GM18858 (cell line): ENCODE data around the gene MICU2.

Source experiments
- ATAC-seq: cut with Tn5 transposase; IDR thresholded peaks from one replicate; pipeline ENCODE4 v1.9.1; 2021; ENCODE audit not compliant: unreplicated experiment

The MICU2 gene

DNA sequence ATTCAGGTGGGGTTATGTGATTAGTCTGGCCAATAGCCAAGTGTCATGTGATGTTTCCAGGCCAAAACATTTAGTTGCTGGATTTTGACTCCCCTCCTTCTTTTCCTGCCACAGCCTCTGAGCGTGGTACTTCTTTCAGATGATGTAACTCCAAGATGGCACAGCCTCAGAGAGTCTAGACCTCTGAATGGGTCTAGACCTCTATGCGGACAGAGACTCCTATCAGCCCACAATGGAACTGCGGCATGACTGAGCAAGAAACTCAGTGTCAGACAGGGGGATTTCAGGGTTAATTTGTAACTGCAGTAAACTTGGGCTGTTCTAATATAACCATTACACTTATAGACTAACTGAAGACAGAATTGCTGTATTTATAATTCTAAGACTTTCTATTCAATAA, 102.3 kb downstream of the MICU2 start:
- ATAC-seq, result no peak

- no peak for ATAC-seq
These were observed 117.6 kb downstream of the MICU2 start for GRCh38 chr13:21486322-21486721.

GRCh38 chr13:21483748-21484147, 120.2 kb downstream of the MICU2 start:
- ATAC-seq, result no peak

GRCh38 chr13:21481359-21481758, 122.6 kb downstream of the MICU2 start:
- no peak for ATAC-seq

- no peak for ATAC-seq
These were observed 124.8 kb downstream of the MICU2 start for GRCh38 chr13:21478881-21479808.

GRCh38 chr13:21476893-21477472, 127.0 kb downstream of the MICU2 start:
- no peak for ATAC-seq

DNA sequence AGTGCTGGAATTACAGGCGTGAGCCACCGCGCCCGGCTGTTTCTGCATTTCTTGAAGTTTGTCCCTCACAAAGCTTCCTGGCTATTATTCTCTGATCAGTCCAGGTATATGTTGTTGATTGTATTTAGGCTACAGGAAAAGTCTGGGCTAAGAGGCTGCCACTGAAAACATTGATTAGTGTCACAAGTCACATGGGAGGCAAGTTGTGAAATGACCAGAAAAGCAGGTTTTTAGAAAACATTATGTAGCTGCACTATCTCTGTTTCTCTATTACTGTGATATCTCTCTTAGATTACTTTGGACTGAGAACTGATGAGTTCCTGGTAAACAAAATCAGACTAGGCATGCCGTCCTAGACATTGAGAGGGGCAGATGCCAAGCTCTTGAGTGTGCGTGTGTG, 128.9 kb downstream of the MICU2 start:
- no peak for ATAC-seq

DNA sequence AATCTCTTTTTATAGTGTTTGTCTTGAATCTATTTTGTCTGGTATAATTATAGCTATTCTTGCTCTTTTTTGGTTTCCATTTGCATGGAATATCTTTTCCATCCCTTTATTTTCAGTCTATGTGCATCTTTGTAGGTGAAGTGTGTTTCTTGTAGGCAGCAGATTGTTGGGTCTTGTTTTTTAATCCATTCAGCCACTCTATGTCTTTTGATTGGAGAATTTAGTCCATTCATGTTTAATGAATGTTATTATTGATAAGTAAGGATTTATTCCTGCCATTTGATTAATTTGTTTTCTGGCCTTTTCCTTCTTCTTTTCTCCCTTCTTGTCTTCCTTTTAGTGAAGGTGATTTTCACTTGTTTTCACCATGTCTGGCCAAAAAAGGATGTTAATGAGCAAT, 133.2 kb downstream of the MICU2 start:
- ATAC-seq, result no peak

DNA sequence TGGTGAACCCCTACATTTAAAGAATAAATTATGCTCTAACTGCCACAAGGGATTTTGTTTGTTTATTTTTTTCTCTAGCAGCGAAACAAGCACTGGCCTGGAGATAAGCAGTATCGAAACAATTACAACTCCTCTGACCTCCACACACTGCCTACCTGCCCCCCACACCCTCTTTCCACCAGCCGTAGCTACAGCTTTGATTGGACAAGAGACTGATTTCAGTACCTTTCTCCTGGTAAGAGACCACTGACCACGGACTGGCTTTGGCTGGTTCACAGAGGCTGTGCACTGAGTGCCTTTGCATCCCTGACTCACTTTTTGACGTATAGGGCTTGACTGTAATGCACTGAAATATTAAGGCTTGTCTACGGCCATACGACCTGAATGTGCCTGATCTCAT, 137.4 kb downstream of the MICU2 start:
- ATAC-seq, result no peak

GRCh38 chr13:21465710-21466160, 138.2 kb downstream of the MICU2 start:
- no peak for ATAC-seq

DNA sequence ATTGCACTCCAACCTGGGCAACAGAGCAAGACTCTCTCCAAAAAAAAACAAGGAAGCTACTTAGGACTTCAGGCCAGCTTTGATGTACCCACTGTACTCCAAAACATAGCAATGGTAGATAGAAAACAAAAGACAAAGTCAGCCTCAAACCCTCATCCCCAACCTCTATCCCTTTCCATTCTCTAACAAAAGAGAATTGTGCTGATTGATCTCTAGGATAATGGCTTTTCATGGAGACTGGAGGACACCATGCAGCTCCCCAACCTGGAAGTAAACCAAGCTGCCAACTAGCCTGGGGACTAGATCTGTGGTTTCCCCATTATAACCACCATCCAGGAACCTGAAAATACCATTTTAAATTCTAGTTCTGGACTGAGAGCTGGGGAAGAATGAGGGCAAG, 140.5 kb downstream of the MICU2 start:
- ATAC-seq, result no peak

- no peak for ATAC-seq
These were observed 142.8 kb downstream of the MICU2 start for GRCh38 chr13:21461131-21461530.

DNA sequence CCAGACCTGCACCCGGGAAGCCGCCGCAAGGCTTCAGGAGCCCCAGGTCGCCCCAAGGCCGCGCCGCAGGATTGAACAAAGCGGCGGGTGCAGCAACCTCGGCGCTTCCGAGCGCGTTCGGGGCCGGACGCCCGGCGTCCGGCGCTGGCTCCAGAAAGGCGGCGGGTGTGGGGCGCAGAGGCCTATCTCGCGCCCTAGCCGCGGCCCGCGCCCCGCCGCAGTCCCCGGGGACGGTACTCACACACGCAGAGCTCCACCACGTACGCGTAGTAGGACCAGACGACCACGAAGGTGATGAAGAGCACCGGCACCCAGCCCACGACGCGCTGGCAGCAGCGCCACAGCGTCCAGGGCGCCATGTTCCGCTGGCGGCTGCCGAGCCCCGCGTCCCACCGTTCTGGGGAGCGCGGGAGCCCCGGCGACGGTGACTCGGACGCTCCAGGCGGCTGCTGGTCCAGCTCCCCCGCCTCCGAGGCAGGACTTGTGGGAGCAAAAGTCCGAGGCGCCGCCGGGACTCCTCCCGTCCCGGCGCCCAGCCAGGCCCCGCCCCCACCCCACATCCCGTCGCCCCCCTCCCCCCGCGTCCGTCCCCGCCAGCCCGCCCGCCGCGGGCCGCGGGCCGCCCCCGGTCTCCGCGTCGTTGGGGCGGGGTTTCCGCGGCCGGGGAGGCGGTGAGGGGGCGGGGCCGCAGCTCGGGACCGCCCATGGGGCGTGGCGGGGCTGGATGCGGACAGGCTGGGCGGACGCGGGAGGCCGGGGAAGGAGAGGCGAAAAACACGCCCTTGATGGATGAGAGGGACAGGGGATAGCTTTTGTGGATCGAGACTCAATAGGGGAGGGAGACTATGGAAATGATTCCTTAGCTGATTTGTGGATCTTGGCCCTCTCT, 144.9 kb downstream of the MICU2 start, which contains the start of gene ZDHHC20:
Gene ZDHHC20, minus strand, starts transcription at position 491 of the 889 bp plus-strand sequence. Its CDS starts 132 bp downstream, at position 359.
- peak; percentile 62 for ATAC-seq

DNA sequence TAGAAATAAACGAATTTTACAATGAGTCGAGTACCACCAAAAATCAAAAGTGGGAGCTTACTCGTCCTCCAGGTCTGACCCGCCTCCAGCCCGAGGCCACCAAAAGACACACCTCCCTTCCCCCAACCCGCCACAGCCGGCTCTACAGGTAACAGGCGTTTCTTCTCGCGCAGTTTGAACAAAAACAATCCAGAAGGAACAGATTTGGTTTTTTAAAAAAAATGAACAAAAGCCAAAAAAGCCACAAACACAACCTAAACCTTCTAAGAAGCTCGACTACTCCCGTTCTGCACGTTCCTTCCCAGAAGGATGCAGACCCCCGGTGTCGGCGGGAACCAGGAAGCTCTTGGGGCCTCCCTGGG, 145.5 kb downstream of the MICU2 start:
- ATAC-seq, result peak; percentile 26

- no peak for ATAC-seq
These were observed 150.4 kb downstream of the MICU2 start for GRCh38 chr13:21453387-21454081.

DNA sequence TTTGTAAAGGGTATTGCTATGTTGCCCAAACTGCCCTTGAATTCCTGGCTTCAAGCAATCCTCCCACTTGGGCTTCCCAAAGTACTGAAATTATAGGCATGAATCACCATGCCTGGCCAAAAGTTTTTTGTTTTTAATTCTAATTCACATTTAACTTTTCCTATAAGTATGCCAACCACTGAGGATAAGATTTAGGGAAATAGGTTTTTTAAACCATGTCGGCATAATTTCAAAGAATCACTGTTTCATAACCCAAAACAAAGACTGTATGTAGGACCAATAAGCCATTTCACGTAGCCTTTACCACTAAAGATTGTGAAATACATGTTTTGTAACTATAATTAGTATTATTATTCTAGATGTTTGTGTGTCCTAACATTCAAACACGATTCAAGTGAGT, 153.0 kb downstream of the MICU2 start:
- ATAC-seq, result no peak

GRCh38 chr13:21446656-21447055, 157.3 kb downstream of the MICU2 start:
- ATAC-seq, result no peak

DNA sequence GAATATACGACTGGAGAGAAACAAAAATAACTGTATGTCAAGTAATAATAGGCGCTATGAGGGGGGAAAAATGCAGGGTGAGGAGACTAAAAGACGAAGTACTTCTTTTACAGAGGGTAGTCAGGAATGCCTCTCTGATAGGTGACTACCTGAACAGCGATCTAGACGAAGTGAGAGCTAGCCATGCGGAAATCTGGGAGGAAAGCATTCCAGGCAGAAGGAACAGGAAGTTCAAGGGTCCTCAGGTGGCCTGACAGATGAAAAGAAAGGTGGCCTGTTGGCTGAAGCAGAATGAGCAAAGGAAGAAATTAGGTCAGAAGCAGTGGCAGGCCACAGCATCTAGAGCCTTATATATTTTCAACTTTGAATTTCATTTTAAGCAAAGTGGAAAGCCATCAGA, 158.2 kb downstream of the MICU2 start:
- ATAC-seq, result no peak

DNA sequence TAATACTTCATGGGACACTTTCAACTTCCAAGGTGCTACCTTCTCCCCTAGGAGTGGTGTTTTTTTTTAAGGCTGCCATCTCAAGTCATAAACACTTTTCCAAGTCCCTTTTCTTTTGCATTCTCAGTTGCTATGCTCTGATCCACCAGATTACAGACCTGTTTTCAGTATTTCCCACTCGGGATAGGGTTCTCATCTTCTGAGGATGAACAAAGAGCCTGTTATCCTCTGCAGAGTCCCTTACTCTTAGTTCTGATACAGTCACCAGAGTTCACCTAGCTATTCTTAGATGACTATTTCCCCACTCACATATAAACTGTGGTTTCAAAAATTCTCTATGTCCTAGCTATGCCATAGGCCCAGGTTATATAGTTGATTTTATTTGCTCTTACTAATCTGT, 160.8 kb downstream of the MICU2 start:
- no peak for ATAC-seq
